ENCODE data around the gene ETS1.

Gene ETS1

DNA sequence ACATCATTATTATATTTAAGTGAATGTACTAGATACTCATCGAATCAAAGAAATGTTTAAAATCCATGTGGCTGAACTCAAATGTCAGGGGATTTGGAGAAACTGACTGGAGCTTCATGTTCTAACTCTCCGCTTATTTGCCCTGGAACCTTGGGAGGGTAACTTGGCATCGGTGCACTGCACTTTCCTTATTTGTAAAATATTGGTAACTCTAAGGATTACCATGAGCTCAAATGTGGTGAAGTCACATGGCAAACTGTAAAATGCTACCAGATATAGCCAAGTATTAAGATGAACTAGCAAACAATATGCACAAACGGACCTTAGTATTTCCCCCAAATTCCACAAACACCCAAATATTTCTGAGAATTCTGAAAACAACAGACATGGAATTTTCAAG, 75.6 kb downstream of the ETS1 start:
- no peak overlapping the region for H3K4ac ChIP-seq (ENCODE audit: low read depth, low read length)
- peaks cover 9% of the 10 kb centered on the region for H3K79me2 ChIP-seq (ENCODE audit: control insufficient read depth, insufficient read depth, low read length)
- no peak overlapping the region for H2BK5ac ChIP-seq (ENCODE audit: low read length)
- no peak overlapping the region for H3K18ac ChIP-seq (ENCODE audit: low read length)
- no peak overlapping the region for H4K8ac ChIP-seq (ENCODE audit: low read depth, low read length)
- no peak overlapping the region for H3K4me2 ChIP-seq (ENCODE audit: low read length)
- peaks cover 23% of the 10 kb centered on the region for H3K79me1 ChIP-seq (ENCODE audit: low read length)
- no peak overlapping the region for H3K9ac ChIP-seq (ENCODE audit: low read length)
- no peaks in the 10 kb centered on the region for H3K4me1 ChIP-seq (ENCODE audit: control insufficient read depth, low read depth, low read length)
- no peak overlapping the region for H2BK15ac ChIP-seq (replicated peaks; ENCODE audit: low read depth)
- H2AK5ac ChIP-seq (ENCODE audit: low read length), result no peak overlapping the region
- no peak overlapping the region for H2BK120ac ChIP-seq (ENCODE audit: low read depth, low read length)
- no peak overlapping the region for H3K56ac ChIP-seq (ENCODE audit: low read length)
- WGBS (ENCODE audit: extremely low coverage, insufficient coverage, low lambda C conversion rate), result no CpG with 5 or more reads among the region's 4 CpGs
- H3K36me3 ChIP-seq (ENCODE audit: control insufficient read depth, insufficient read depth, low read length), result peaks cover 2% of the 10 kb centered on the region
- H3K27ac ChIP-seq (ENCODE audit: low read depth, low read length), result no peak overlapping the region
- H4K5ac ChIP-seq (ENCODE audit: low read length), result no peak overlapping the region
- no peak overlapping the region for H3K23ac ChIP-seq (ENCODE audit: low read length)
- DNase-seq, result no peak
- no peak overlapping the region for H3K4me3 ChIP-seq (ENCODE audit: low read length)
- H3K27me3 ChIP-seq (ENCODE audit: insufficient read depth, low read length, poor library complexity), result no peaks in the 10 kb centered on the region

DNA sequence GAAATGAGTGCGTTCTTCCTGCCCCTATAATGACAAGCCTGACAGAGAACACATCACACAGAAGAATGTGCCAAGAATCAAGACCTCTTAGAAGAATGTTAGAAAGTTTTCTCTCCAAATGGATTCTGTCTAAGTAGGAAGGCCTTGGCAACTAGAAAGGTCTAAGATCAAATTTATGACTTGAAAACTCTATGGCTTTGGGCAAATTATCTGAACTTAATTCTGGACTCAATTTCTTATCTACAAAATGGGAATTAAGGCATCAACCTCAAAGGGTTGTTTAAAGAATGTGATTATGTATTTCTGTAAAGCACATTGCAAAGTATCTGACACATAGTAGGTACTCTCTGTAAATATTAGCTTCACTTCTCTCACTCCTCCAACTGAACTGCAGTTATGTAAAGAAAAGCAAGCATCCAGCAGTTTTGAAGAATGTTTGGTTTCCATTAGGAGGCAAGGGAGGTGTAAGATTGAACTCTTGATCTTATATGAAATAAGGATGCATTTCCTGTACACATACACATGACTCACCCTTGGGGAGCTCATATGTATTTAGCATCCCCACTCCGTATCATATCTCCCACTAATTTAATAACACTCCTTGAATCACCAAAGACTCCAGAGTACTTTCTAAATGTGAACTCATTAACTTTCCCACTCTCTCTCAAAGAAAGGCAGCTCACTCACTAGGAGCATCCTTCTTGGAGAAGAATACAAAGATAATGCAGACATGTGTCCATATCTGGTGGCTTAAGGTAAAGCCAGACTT, 77.6 kb downstream of the ETS1 start:
- Histone ChIP-seq H3K9ac (ENCODE audit: low read length) (no peak overlapping the region), H3K36me3 (ENCODE audit: control insufficient read depth, insufficient read depth, low read length) (peaks cover 2% of the 10 kb centered on the region)
- DNase-seq, result no peak

DNA sequence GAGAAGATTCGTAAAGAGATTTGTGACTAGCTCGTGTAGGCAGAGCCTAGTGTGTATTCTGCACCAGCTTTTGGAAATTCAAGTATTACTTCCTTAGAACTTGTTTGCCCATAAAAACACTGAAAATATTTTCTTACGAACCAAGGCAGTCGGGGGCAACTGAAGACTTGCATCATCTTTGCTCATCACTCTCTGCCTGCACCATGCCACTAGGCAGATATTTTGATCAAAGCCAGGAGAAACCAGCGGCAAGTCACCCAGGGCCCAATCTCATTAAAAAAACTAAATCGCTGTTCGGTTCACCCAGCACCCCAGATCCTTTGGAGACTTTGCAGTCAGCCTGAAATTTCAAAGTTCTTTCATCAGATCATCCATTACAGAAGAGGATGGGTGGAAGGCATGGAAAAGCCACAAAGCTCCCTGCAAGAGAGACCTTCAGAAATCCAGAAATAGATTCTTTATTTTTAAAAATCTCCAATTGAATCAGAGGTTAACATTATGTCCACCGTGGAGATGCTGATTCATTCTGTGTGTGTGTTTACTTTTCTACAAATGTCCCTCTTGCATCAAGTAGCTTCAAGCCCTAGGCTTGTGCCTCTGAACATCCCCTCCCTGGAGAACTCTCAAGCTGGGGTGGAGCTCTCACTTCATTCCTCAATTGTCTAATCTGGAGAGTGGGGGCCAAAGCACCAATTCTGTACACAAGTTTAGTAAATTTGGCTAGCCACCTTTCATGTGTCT, 78.4 kb downstream of the ETS1 start:
- Histone ChIP-seq H2BK120ac (ENCODE audit: low read depth, low read length) (no peak overlapping the region), H3K4me3 (ENCODE audit: low read length) (no peak overlapping the region), H3K79me1 (ENCODE audit: low read length) (peaks cover 18% of the 10 kb centered on the region), H3K9ac (ENCODE audit: low read length) (no peak overlapping the region), H3K56ac (ENCODE audit: low read length) (no peak overlapping the region), H3K4ac (ENCODE audit: low read depth, low read length) (no peak overlapping the region), H3K23ac (ENCODE audit: low read length) (no peak overlapping the region), H3K27me3 (ENCODE audit: insufficient read depth, low read length, poor library complexity) (no peaks in the 10 kb centered on the region), H3K36me3 (ENCODE audit: control insufficient read depth, insufficient read depth, low read length) (peaks cover 2% of the 10 kb centered on the region), H4K5ac (ENCODE audit: low read length) (no peak overlapping the region), H3K79me2 (ENCODE audit: control insufficient read depth, insufficient read depth, low read length) (peaks cover 2% of the 10 kb centered on the region), H3K27ac (ENCODE audit: low read depth, low read length) (no peak overlapping the region), H2AK5ac (ENCODE audit: low read length) (no peak overlapping the region), H3K4me1 (ENCODE audit: control insufficient read depth, low read depth, low read length) (peaks cover 2% of the 10 kb centered on the region), H3K4me2 (ENCODE audit: low read length) (no peak overlapping the region), H2BK5ac (ENCODE audit: low read length) (no peak overlapping the region), H3K18ac (ENCODE audit: low read length) (no peak overlapping the region), H2BK15ac (replicated peaks; ENCODE audit: low read depth) (no peak overlapping the region), H4K8ac (ENCODE audit: low read depth, low read length) (no peak overlapping the region)
- WGBS (ENCODE audit: extremely low coverage, insufficient coverage, low lambda C conversion rate), result no CpG with 5 or more reads among the region's 8 CpGs
- no peak for DNase-seq

More for the DNA sequence above, 77.6 kb downstream of the ETS1 start:
- Histone ChIP-seq H2BK5ac (ENCODE audit: low read length) (no peak overlapping the region), H3K18ac (ENCODE audit: low read length) (no peak overlapping the region), H3K4me3 (ENCODE audit: low read length) (no peak overlapping the region), H3K27ac (ENCODE audit: low read depth, low read length) (no peak overlapping the region), H3K79me1 (ENCODE audit: low read length) (peaks cover 21% of the 10 kb centered on the region), H3K79me2 (ENCODE audit: control insufficient read depth, insufficient read depth, low read length) (peaks cover 4% of the 10 kb centered on the region), H2BK120ac (ENCODE audit: low read depth, low read length) (no peak overlapping the region), H3K4me1 (ENCODE audit: control insufficient read depth, low read depth, low read length) (no peaks in the 10 kb centered on the region), H2AK5ac (ENCODE audit: low read length) (no peak overlapping the region), H3K23ac (ENCODE audit: low read length) (no peak overlapping the region), H2BK15ac (replicated peaks; ENCODE audit: low read depth) (no peak overlapping the region), H4K8ac (ENCODE audit: low read depth, low read length) (no peak overlapping the region), H3K4ac (ENCODE audit: low read depth, low read length) (no peak overlapping the region), H4K5ac (ENCODE audit: low read length) (no peak overlapping the region), H3K4me2 (ENCODE audit: low read length) (no peak overlapping the region), H3K27me3 (ENCODE audit: insufficient read depth, low read length, poor library complexity) (no peaks in the 10 kb centered on the region), H3K56ac (ENCODE audit: low read length) (no peak overlapping the region)
- 100% methylated on average over 1 of the region's 2 CpGs for WGBS (ENCODE audit: extremely low coverage, insufficient coverage, low lambda C conversion rate)

GRCh38 chr11:128507936-128508335, 79.4 kb downstream of the ETS1 start:
- H3K27me3 ChIP-seq (ENCODE audit: insufficient read depth, low read length, poor library complexity), result no peaks in the 10 kb centered on the region
- H3K23ac ChIP-seq (ENCODE audit: low read length), result no peak overlapping the region
- H2BK120ac ChIP-seq (ENCODE audit: low read depth, low read length), result no peak overlapping the region
- H3K56ac ChIP-seq (ENCODE audit: low read length), result no peak overlapping the region
- H3K4ac ChIP-seq (ENCODE audit: low read depth, low read length), result no peak overlapping the region
- no peak overlapping the region for H4K5ac ChIP-seq (ENCODE audit: low read length)
- H3K27ac ChIP-seq (ENCODE audit: low read depth, low read length), result no peak overlapping the region
- H3K79me2 ChIP-seq (ENCODE audit: control insufficient read depth, insufficient read depth, low read length), result peaks cover 2% of the 10 kb centered on the region
- no peaks in the 10 kb centered on the region for H3K36me3 ChIP-seq (ENCODE audit: control insufficient read depth, insufficient read depth, low read length)
- H4K8ac ChIP-seq (ENCODE audit: low read depth, low read length), result no peak overlapping the region
- no CpG with 5 or more reads among the region's 6 CpGs for WGBS (ENCODE audit: extremely low coverage, insufficient coverage, low lambda C conversion rate)
- H3K79me1 ChIP-seq (ENCODE audit: low read length), result peaks cover 17% of the 10 kb centered on the region
- peaks cover 2% of the 10 kb centered on the region for H3K4me1 ChIP-seq (ENCODE audit: control insufficient read depth, low read depth, low read length)
- peak overlapping the region; percentile 20 for H2BK15ac ChIP-seq (replicated peaks; ENCODE audit: low read depth)
- H3K9ac ChIP-seq (ENCODE audit: low read length), result no peak overlapping the region
- no peak overlapping the region for H3K4me2 ChIP-seq (ENCODE audit: low read length)
- H3K18ac ChIP-seq (ENCODE audit: low read length), result no peak overlapping the region
- no peak overlapping the region for H2BK5ac ChIP-seq (ENCODE audit: low read length)
- no peak overlapping the region for H3K4me3 ChIP-seq (ENCODE audit: low read length)
- H2AK5ac ChIP-seq (ENCODE audit: low read length), result no peak overlapping the region
- no peak for DNase-seq

DNA sequence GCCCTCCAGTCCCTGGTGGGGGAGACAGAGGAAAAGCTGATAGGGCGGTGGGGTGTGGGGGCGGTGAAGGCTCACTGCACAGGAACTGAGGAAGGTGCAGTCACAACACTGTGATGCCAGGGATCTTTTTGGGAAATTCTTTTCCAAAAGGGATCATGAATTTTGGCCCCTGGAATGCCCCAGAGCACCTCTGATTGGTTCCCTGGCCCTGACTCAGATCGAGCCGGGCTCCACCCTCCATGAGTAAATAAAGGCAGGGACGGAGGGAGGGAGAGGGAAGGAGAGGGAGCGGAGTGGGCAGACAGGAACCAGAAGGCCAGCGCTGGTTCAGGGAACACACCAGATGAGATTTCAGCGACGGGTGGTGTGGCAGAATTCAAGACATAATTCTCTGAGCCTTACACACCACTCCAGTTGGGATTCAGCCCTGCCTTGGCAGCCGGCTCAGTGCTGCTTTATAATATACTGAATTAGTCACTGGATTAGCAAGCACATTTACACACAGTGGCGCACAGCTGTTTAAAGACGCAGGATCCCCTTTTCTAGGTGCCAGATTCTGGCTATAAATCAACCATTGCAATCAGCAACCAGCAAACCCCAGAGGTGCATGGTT, 80.3 kb downstream of the ETS1 start:
- peaks cover 4% of the 10 kb centered on the region for H3K4me1 ChIP-seq (ENCODE audit: control insufficient read depth, low read depth, low read length)
- peak; percentile 57 for DNase-seq
- no peak overlapping the region for H4K8ac ChIP-seq (ENCODE audit: low read depth, low read length)
- no CpG with 5 or more reads among the region's 12 CpGs for WGBS (ENCODE audit: extremely low coverage, insufficient coverage, low lambda C conversion rate)
- no peak overlapping the region for H3K27ac ChIP-seq (ENCODE audit: low read depth, low read length)
- H2AK5ac ChIP-seq (ENCODE audit: low read length), result no peak overlapping the region
- no peaks in the 10 kb centered on the region for H3K36me3 ChIP-seq (ENCODE audit: control insufficient read depth, insufficient read depth, low read length)
- no peak overlapping the region for H2BK15ac ChIP-seq (replicated peaks; ENCODE audit: low read depth)
- no peak overlapping the region for H4K5ac ChIP-seq (ENCODE audit: low read length)
- no peak overlapping the region for H3K18ac ChIP-seq (ENCODE audit: low read length)
- H2BK120ac ChIP-seq (ENCODE audit: low read depth, low read length), result no peak overlapping the region
- H3K27me3 ChIP-seq (ENCODE audit: insufficient read depth, low read length, poor library complexity), result no peaks in the 10 kb centered on the region
- no peak overlapping the region for H3K9ac ChIP-seq (ENCODE audit: low read length)
- H3K79me2 ChIP-seq (ENCODE audit: control insufficient read depth, insufficient read depth, low read length), result no peaks in the 10 kb centered on the region
- H3K23ac ChIP-seq (ENCODE audit: low read length), result no peak overlapping the region
- H3K79me1 ChIP-seq (ENCODE audit: low read length), result peaks cover 13% of the 10 kb centered on the region
- no peak overlapping the region for H3K4me2 ChIP-seq (ENCODE audit: low read length)
- H3K4ac ChIP-seq (ENCODE audit: low read depth, low read length), result no peak overlapping the region
- peak overlapping the region; percentile 25 for H3K56ac ChIP-seq (ENCODE audit: low read length)
- no peak overlapping the region for H3K4me3 ChIP-seq (ENCODE audit: low read length)
- H2BK5ac ChIP-seq (ENCODE audit: low read length), result no peak overlapping the region

All from mesendoderm (in vitro differentiated cells).